K562 (cell line): ENCODE data around the gene ACO2. TPM values are rescaled to one million over a fixed set of nuclear protein-coding genes. Genes with fewer than 3 reads are reported as not detected.

ENCODE experiments used
- ATAC-seq: fragments of 200-7000 bp; cut with Tn5 transposase; 3 replicates; pipeline ENCODE4 v1.9.1; 2020; ENCODE audit warnings: moderate library complexity
- BruUV-seq: library from RNA; stranded (reverse); fragments of 400-500 nt; replicated peaks from 2 replicates; lab custom pipeline; 2021; lab: Mats Ljungman, UMichigan
- CTCF ChIA-PET: fragments of 300-600 bp; formaldehyde crosslinking; extraction: SDS; loops from one replicate; lab custom pipeline; 2021; ENCODE audit warnings: low intra/inter-chr PET ratio; lab: Yijun Ruan, JAX
- POLR2A ChIA-PET: fragments of 300-600, 350-650 bp; sonication (Branson Sonifier 250); formaldehyde crosslinking; extraction: SDS; loops from one replicate; lab custom pipeline; 2021; ENCODE audit warnings: antibody characterized with exemption, inconsistent platforms; lab: Yijun Ruan, JAX
- DNase-seq, 4 experiments: peaks; one replicate each; pipeline versions ENCODE4 v3.0.0 to v3.0.0-alpha.2; 2011 to 2018; ENCODE audit warnings: low spot score in 3 of 4, mixed read lengths in 3 of 4; ENCODE audit errors: extremely low read depth in 1 of 4
- FAIRE-seq: peaks from 2 replicates; lab custom pipeline; 2011; peaks lifted over from hg19 to GRCh38; lab: Jason Lieb, UNC
- H2AFZ ChIP-seq: 2 replicates; pipeline ENCODE4 v1.6.0; 2011; ENCODE audit warnings: low read depth, low read length, control low read depth, inconsistent platforms
- H3K27ac ChIP-seq: fragments of 200-600 bp; 3 replicates; pipeline ENCODE4 v1.8.0; 2011; ENCODE audit warnings: low read depth, mild to moderate bottlenecking, control low read depth, inconsistent platforms, low read length, moderate library complexity, mixed read lengths; ENCODE audit errors: extremely low read depth
- H3K27me3 ChIP-seq, 2 experiments: fragments of 300-600 bp in 1 of 2; 2 replicates in 1 of 2; 3 replicates in 1 of 2; pipeline versions ENCODE4 v1.6.0 to v1.8.0; 2011; ENCODE audit warnings: inconsistent platforms in 2 of 2, low read length in 2 of 2, mild to moderate bottlenecking in 1 of 2, mixed read lengths in 1 of 2, moderate library complexity in 1 of 2; ENCODE audit not compliant: control insufficient read depth in 2 of 2, insufficient read depth in 2 of 2
- H3K36me3 ChIP-seq: fragments of 300-600 bp; 3 replicates; pipeline ENCODE4 v1.8.0; 2011; ENCODE audit warnings: mild to moderate bottlenecking, low read length, inconsistent platforms; ENCODE audit not compliant: control insufficient read depth, insufficient read depth
- H3K4me1 ChIP-seq, 2 experiments: fragments of 200-600 bp in 1 of 2; replicated peaks in 1 of 2; 2 replicates in 1 of 2; 3 replicates in 1 of 2; pipeline versions ENCODE4 v1.5.1 to v1.8.0; 2011; ENCODE audit warnings: inconsistent platforms in 2 of 2, low read length in 2 of 2, mild to moderate bottlenecking in 1 of 2, mixed read lengths in 1 of 2, moderate library complexity in 1 of 2; ENCODE audit not compliant: control insufficient read depth in 2 of 2, insufficient read depth in 2 of 2
- H3K4me2 ChIP-seq: 2 replicates; pipeline ENCODE4 v1.6.1; 2011; ENCODE audit warnings: low read length, control low read depth, inconsistent platforms, mixed read lengths; ENCODE audit not compliant: insufficient read depth
- H3K4me3 ChIP-seq: fragments of 200-600 bp; sonication (generic), shearing (Covaris generic); 2 replicates; pipeline ENCODE4 v1.5.1; 2016; ENCODE audit warnings: control low read depth, inconsistent platforms
- H3K79me2 ChIP-seq: fragments of 200-600 bp; 3 replicates; pipeline ENCODE4 v1.8.0; 2011; ENCODE audit warnings: low read length, inconsistent platforms; ENCODE audit not compliant: control insufficient read depth, insufficient read depth
- H3K9ac ChIP-seq, 2 experiments: 2 replicates each; pipeline versions ENCODE4 v1.6.0 to v1.6.1; 2011; ENCODE audit warnings: low read depth in 2 of 2, low read length in 2 of 2, control low read depth in 1 of 2, inconsistent platforms in 1 of 2, mild to moderate bottlenecking in 1 of 2, mixed read lengths in 1 of 2; ENCODE audit not compliant: insufficient read depth in 1 of 2
- H3K9me1 ChIP-seq: one replicate; pipeline ENCODE4 v1.6.0; 2011; ENCODE audit warnings: inconsistent platforms, mild to moderate bottlenecking, low read length, moderate library complexity; ENCODE audit not compliant: control insufficient read depth, insufficient read depth
- H3K9me3 ChIP-seq: replicated peaks from 2 replicates; pipeline ENCODE4 v1.5.1; 2011; ENCODE audit warnings: low read depth, low read length, inconsistent platforms; ENCODE audit not compliant: control insufficient read depth, insufficient read depth
- H4K20me1 ChIP-seq: replicated peaks from 2 replicates; pipeline ENCODE4 v1.6.1; 2011; ENCODE audit warnings: low read length, inconsistent platforms, mixed read lengths; ENCODE audit not compliant: control insufficient read depth, insufficient read depth
- BMI1 ChIP-seq: fragments of 150-350 bp; IDR thresholded peaks from 2 replicates; pipeline ENCODE4 v1.6.1; 2014; ENCODE audit warnings: low read length
- CHD4 ChIP-seq: fragments of 200-600 bp; sonication (generic); IDR thresholded peaks from 3 replicates; pipeline ENCODE4 v1.6.1; 2012; ENCODE audit warnings: low read depth, mild to moderate bottlenecking, mixed read lengths, low read length, inconsistent platforms; ENCODE audit not compliant: insufficient read depth, insufficient replicate concordance, poor library complexity, severe bottlenecking
- JUNB ChIP-seq: fragments of 450-650 bp; formaldehyde crosslinking; conservative IDR thresholded peaks from 2 replicates; pipeline ENCODE4 v1.4.0; 2020; ENCODE audit warnings: mild to moderate bottlenecking
- MTA1 ChIP-seq: fragments of 450-650 bp; IDR thresholded peaks from 2 replicates; pipeline ENCODE4 v1.6.1; 2017; ENCODE audit warnings: borderline replicate concordance
- NFRKB ChIP-seq: fragments of 450-650 bp; IDR thresholded peaks from 2 replicates; pipeline ENCODE4 v1.6.1; 2016; ENCODE audit warnings: low read depth
- ZEB2 ChIP-seq: fragments of 450-650 bp; IDR thresholded peaks from 2 replicates; pipeline ENCODE4 v1.6.1; 2016
- ZNF175 ChIP-seq: fragments of 200-800 bp; sonication (Bioruptor generic); IDR thresholded peaks from 2 replicates; pipeline ENCODE4 v1.6.1; 2016; ENCODE audit warnings: low read depth, mild to moderate bottlenecking, missing genetic modification characterization, missing compliant biosample characterization
- WGBS: fragments of 100-300 bp; shearing (Covaris generic); methylation state at CpG from one replicate; pipeline ENCODE4 v1.1.6; 2016; ENCODE audit warnings: low coverage, mixed read lengths; ENCODE audit not compliant: insufficient coverage; ENCODE audit errors: missing lambda C conversion rate; 5-methylcytosine and 5-hydroxymethylcytosine counted together
- in situ Hi-C: fragments of 300-500 bp; cut with MboI; formaldehyde crosslinking; loops from 4 replicates; pipeline ENCODE4 v1.15.0; 2018; ENCODE audit warnings: inconsistent platforms, mixed read lengths
- intact Hi-C: fragments of 100-400 bp; cut with micrococcal nuclease; formaldehyde crosslinking; loops from 2 replicates; pipeline ENCODE4 v1.14.2; 2022
- polyA plus RNA-seq, 8 experiments: library from polyadenylated mRNA; depleted of rRNA in 4 of 8; stranded (reverse) in 5 of 8; unstranded in 3 of 8; fragments of >200 nt; fragmentation: Nextera tagmentation in 2 of 8; fragmentation: Illumina TruSeq in 1 of 8; extraction: Ambion mirVana in 2 of 8; extraction: Trizol in 1 of 8; gene quantifications; 2 replicates each; pipeline versions ENCODE4 v1.2.1 to v1.2.3, GENCODE V29; 2011 to 2014; ENCODE audit warnings: inconsistent platforms in 1 of 8, missing spikeins in 1 of 8
- total RNA-seq, 7 experiments: library from RNA; depleted of rRNA in 6 of 7; stranded (reverse); fragments of >200 nt in 6 of 7; fragmentation: Illumina TruSeq in 2 of 7; extraction: Trizol in 2 of 7; gene quantifications; 2 replicates each; pipeline versions ENCODE4 v1.2.1 to v1.2.3, GENCODE V29; 2011 to 2021; ENCODE audit warnings: low replicate concordance in 1 of 7
- TF ChIP-seq, protein P1 (sequence below): fragments of 250-450 bp; sonication (Bioruptor Pico); IDR thresholded peaks from 2 replicates; pipeline ENCODE4 v1.5.0; 2021; ENCODE audit warnings: mild to moderate bottlenecking, moderate library complexity
- TF ChIP-seq, protein P2 (sequence below): fragments of 450-650 bp; IDR thresholded peaks from 2 replicates; pipeline ENCODE4 v1.6.1; 2016; ENCODE audit warnings: missing biosample characterization, missing genetic modification characterization
- TF ChIP-seq, protein P3 (sequence below): IDR thresholded peaks from 2 replicates; pipeline ENCODE4 v1.6.1; 2011; ENCODE audit not compliant: insufficient read length; ENCODE audit errors: extremely low read depth
- TF ChIP-seq, protein P4 (sequence below): fragments of 250-450 bp; sonication (Bioruptor Pico); IDR thresholded peaks from 2 replicates; pipeline ENCODE4 v1.9.0; 2021; ENCODE audit warnings: mild to moderate bottlenecking, inconsistent platforms
- TF ChIP-seq, protein P5 (sequence below): sonication (generic); formaldehyde crosslinking; IDR thresholded peaks from 2 replicates; pipeline ENCODE4 v1.8.0; 2022; ENCODE audit warnings: mild to moderate bottlenecking, missing genetic modification reagents

Gene ACO2
- total and polyA plus RNA-seq, 9 of the 15 experiments (the other 6 are each of a cell fraction or from before 2014, with no cell fraction given) = 16.2 to 119 (median 43.2) TPM

DNA sequence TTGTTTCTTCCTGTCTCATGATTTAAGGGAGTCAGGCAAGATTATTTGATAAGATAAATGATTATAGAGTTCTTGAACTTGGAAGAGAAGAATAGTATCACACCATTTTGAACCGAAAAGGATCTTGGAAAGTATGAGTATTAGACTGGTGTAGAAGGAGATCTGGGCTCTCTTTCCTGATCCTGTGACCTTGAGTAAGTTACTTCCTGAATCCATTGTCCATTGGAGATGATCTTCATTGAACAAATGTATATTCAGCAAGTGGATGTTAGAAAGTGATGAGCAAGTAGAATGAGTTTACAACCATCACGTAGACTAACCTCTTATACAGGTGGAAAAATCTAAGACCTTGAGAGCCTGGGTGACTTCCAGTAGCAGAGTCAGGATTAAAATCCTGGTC is 2.0 kb downstream of the ACO2 start (continued):
- TF ChIP-seq, protein P1, sequence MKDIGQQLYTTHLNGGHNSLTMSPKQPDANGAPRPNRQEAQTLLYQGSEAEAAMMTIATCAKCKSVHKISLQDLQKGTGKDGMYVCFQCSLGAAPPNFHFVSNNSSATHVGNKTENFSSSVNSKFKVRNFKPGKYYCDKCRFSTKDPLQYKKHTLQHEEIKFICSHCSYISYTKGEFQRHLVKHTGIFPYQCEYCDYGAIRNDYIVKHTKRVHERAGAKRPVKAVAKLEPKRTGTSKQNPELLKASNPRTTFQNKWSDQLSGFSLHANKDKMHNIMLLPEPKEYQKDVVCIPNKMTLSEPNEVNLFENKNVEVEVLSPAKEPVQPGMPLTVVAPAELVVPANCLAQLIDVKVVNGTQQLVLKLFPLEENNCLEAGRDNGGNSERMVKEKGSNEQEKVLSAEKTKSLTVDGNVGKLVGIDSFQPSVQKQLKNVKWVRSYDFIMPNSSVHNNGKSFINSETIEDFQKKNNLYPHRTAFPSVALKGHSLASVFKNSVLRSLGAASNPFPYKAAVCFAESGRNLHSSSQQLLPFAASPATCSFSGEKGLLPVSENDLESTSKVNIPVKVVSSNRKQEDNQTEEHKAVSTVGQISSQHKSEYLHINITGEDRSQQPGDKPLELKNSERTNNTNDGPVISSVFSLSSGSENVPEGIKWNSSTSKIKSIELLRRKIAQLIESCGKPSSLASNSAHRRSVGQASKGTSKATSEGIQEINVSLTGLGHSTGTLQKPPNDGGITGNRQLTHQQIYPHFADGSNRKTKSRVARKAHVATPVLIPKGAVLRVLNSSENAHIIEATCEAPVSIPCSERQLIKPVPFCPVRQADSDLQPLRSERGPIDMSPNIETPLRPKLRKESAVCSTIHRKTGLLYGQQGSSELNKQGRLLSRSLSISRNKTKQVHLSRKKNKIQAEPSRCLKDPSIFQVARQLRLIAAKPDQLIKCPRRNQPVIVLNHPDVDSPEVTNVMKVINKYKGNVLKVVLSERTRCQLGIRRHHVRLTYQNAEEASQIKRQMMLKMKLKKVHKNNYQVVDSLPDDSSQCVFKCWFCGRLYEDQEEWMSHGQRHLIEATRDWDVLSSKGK (CRISPR knock-in tag) = no peak
- TF ChIP-seq BMI1 = no peak

DNA sequence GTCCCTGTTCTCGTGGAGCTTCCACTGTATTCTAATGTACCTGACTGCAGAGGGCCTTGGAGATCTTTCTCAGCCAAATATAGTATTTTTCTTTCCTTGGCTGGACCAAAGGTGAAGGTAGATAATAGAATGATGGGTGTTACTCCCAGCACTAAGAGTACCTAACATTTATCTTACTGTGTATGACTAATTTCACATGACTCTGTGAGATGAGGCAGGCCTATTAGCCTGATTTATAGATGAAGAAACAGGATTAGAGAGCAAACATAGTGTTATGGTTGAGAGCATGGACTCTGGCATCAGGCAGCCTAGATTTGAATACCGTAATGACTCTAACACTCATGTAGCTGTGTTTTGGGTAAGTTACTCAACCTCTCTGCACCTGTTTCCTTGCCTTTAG is 2.7 kb downstream of the ACO2 start:
- peaks cover 95% of the 10 kb centered on the region for H3K79me2 ChIP-seq
- H3K9me1 ChIP-seq = peaks cover 3% of the 10 kb centered on the region
- POLR2A ChIA-PET = interaction anchor here (1.0 kb wide), 1 partner anchor 23 kb away, joined by 3 read pairs; no protein-coding TSS in a partner anchor
- ATAC-seq (no peak), DNase-seq (no peak), FAIRE-seq (no peak)
- H2AFZ ChIP-seq = no peak overlapping the region
- peaks cover 58% of the 10 kb centered on the region for H3K36me3 ChIP-seq
- no peak overlapping the region for H3K4me3 ChIP-seq
- intact Hi-C loops (no loop called here), in situ Hi-C loops (no loop called here)
- WGBS = 88% methylated on average over 2 of the region's 2 CpGs
- no peak overlapping the region for H3K27ac ChIP-seq
- CTCF ChIA-PET = interaction anchor here (0.7 kb wide), 1 partner anchor 60 kb away, joined by 4 read pairs; no protein-coding TSS in a partner anchor
- H3K9me3 ChIP-seq = no peaks in the 10 kb centered on the region
- no peaks in the 10 kb centered on the region for H3K27me3 ChIP-seq
- H3K9ac ChIP-seq = no peak overlapping the region
- H3K4me1 ChIP-seq = peaks cover 0 to 9% of the 10 kb centered on the region in 2 experiments; a peak in 2 of 5 replicates
- no TSS peak for BruUV-seq
- no peak overlapping the region for H3K4me2 ChIP-seq
- H4K20me1 ChIP-seq = 0 out of 2 replicates have a peak, but pooled peaks cover 4% of the 10 kb centered on the region
- TF ChIP-seq, protein P2, sequence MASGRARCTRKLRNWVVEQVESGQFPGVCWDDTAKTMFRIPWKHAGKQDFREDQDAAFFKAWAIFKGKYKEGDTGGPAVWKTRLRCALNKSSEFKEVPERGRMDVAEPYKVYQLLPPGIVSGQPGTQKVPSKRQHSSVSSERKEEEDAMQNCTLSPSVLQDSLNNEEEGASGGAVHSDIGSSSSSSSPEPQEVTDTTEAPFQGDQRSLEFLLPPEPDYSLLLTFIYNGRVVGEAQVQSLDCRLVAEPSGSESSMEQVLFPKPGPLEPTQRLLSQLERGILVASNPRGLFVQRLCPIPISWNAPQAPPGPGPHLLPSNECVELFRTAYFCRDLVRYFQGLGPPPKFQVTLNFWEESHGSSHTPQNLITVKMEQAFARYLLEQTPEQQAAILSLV (tag) = no peak
- TF ChIP-seq, protein P3, sequence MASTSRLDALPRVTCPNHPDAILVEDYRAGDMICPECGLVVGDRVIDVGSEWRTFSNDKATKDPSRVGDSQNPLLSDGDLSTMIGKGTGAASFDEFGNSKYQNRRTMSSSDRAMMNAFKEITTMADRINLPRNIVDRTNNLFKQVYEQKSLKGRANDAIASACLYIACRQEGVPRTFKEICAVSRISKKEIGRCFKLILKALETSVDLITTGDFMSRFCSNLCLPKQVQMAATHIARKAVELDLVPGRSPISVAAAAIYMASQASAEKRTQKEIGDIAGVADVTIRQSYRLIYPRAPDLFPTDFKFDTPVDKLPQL = no peak
- TF ChIP-seq JUNB (CRISPR knock-in tag) (no peak), CHD4 (no peak), NFRKB (no peak), ZEB2 (no peak), MTA1 (no peak), ZNF175 (CRISPR knock-in tag) (no peak)
- TF ChIP-seq, protein P4, sequence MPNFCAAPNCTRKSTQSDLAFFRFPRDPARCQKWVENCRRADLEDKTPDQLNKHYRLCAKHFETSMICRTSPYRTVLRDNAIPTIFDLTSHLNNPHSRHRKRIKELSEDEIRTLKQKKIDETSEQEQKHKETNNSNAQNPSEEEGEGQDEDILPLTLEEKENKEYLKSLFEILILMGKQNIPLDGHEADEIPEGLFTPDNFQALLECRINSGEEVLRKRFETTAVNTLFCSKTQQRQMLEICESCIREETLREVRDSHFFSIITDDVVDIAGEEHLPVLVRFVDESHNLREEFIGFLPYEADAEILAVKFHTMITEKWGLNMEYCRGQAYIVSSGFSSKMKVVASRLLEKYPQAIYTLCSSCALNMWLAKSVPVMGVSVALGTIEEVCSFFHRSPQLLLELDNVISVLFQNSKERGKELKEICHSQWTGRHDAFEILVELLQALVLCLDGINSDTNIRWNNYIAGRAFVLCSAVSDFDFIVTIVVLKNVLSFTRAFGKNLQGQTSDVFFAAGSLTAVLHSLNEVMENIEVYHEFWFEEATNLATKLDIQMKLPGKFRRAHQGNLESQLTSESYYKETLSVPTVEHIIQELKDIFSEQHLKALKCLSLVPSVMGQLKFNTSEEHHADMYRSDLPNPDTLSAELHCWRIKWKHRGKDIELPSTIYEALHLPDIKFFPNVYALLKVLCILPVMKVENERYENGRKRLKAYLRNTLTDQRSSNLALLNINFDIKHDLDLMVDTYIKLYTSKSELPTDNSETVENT (CRISPR knock-in tag) = no peak
- TF ChIP-seq, protein P5, sequence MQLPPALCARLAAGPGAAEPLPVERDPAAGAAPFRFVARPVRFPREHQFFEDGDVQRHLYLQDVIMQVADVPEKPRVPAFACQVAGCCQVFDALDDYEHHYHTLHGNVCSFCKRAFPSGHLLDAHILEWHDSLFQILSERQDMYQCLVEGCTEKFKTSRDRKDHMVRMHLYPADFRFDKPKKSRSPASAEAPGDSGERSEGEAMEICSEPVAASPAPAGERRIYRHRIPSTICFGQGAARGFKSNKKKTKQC (CRISPR knock-in tag) = no peak
